K562 (cell line): ENCODE measurements around the gene ASCL3. TPM values are rescaled to one million over a fixed set of nuclear protein-coding genes. Genes with fewer than 3 reads are reported as not detected.

Experiments
- FUS ChIP-seq: fragments of 200-400 bp; formaldehyde crosslinking; optimal IDR thresholded peaks from 2 replicates; pipeline ENCODE3; 2017; ENCODE audit warnings: low read depth, low read length
- STAG1 ChIP-seq: sonication (generic); formaldehyde crosslinking; IDR thresholded peaks from 2 replicates; pipeline ENCODE4 v1.5.0; 2020; ENCODE audit warnings: missing genetic modification reagents, borderline replicate concordance
- ZNF79 ChIP-seq: fragments of 250-450 bp; sonication (Bioruptor Pico); IDR thresholded peaks from 2 replicates; pipeline ENCODE4 v1.4.0; 2020; ENCODE audit warnings: low read depth, mild to moderate bottlenecking, moderate library complexity
- polyA plus RNA-seq, 8 experiments: library from polyadenylated mRNA; depleted of rRNA in 4 of 8; stranded (reverse) in 5 of 8; unstranded in 3 of 8; fragments of >200 nt; fragmentation: Nextera tagmentation in 2 of 8; fragmentation: Illumina TruSeq in 1 of 8; extraction: Ambion mirVana in 2 of 8; extraction: Trizol in 1 of 8; gene quantifications; 2 replicates each; pipeline versions ENCODE4 v1.2.1 to v1.2.3, GENCODE V29; 2011 to 2014; ENCODE audit warnings: inconsistent platforms in 1 of 8, missing spikeins in 1 of 8
- total RNA-seq, 7 experiments: library from RNA; depleted of rRNA in 6 of 7; stranded (reverse); fragments of >200 nt in 6 of 7; fragmentation: Illumina TruSeq in 2 of 7; extraction: Trizol in 2 of 7; gene quantifications; 2 replicates each; pipeline versions ENCODE4 v1.2.1 to v1.2.3, GENCODE V29; 2011 to 2021; ENCODE audit warnings: low replicate concordance in 1 of 7
- TF ChIP-seq, protein P1 (sequence below): fragments of 450-650 bp; IDR thresholded peaks from 2 replicates; pipeline ENCODE4 v1.6.1; 2016; ENCODE audit warnings: low read depth
- TF ChIP-seq, protein P2 (sequence below): fragments of 450-650 bp; formaldehyde crosslinking; IDR thresholded peaks from 2 replicates; pipeline ENCODE4 v1.4.0; 2022; ENCODE audit warnings: mild to moderate bottlenecking, moderate library complexity
- TF ChIP-seq, protein P3 (sequence below): fragments of 450-650 bp; IDR thresholded peaks from 2 replicates; pipeline ENCODE4 v1.6.1; 2016; ENCODE audit warnings: mild to moderate bottlenecking, moderate library complexity

The ASCL3 gene
- total and polyA plus RNA-seq, 9 of the 15 experiments (the other 6 are each of a cell fraction or from before 2014, with no cell fraction given) = not detected

DNA sequence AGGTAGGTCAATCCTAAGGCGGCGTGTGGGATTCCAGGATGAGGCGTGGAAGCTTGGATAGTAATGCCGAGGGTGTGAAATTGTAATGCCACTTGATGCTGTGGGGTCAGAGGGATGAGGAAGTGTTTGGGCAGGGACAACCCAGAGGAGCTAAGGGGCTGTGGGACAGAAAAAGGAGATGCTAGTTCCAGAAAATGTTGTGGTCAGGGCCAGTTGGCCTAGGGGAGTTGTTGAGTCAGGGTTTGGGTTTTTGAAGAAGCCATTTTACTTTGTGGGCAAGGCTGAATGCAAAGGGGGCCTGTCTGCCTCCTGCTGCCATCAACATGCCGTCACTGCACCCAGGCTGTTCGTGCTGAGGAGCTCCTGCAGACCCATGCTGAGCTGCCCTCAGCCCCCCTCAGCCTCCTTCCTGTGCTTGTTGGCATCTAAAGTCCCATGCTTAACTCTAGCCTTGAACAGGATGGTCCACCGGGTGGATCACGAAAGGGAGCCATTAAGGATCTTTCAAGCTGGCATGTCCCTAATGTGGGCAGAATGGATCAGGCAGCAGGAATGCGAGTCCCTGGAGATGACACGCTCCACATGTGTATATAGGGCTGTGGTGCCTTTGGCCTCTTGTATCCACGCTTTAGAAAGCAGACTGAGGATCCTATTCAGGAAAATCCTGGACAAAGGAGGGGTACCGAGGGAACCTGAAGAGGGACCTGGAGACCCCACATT is 12.2 kb downstream of the ASCL3 start (continued):
- TF ChIP-seq, protein P1, sequence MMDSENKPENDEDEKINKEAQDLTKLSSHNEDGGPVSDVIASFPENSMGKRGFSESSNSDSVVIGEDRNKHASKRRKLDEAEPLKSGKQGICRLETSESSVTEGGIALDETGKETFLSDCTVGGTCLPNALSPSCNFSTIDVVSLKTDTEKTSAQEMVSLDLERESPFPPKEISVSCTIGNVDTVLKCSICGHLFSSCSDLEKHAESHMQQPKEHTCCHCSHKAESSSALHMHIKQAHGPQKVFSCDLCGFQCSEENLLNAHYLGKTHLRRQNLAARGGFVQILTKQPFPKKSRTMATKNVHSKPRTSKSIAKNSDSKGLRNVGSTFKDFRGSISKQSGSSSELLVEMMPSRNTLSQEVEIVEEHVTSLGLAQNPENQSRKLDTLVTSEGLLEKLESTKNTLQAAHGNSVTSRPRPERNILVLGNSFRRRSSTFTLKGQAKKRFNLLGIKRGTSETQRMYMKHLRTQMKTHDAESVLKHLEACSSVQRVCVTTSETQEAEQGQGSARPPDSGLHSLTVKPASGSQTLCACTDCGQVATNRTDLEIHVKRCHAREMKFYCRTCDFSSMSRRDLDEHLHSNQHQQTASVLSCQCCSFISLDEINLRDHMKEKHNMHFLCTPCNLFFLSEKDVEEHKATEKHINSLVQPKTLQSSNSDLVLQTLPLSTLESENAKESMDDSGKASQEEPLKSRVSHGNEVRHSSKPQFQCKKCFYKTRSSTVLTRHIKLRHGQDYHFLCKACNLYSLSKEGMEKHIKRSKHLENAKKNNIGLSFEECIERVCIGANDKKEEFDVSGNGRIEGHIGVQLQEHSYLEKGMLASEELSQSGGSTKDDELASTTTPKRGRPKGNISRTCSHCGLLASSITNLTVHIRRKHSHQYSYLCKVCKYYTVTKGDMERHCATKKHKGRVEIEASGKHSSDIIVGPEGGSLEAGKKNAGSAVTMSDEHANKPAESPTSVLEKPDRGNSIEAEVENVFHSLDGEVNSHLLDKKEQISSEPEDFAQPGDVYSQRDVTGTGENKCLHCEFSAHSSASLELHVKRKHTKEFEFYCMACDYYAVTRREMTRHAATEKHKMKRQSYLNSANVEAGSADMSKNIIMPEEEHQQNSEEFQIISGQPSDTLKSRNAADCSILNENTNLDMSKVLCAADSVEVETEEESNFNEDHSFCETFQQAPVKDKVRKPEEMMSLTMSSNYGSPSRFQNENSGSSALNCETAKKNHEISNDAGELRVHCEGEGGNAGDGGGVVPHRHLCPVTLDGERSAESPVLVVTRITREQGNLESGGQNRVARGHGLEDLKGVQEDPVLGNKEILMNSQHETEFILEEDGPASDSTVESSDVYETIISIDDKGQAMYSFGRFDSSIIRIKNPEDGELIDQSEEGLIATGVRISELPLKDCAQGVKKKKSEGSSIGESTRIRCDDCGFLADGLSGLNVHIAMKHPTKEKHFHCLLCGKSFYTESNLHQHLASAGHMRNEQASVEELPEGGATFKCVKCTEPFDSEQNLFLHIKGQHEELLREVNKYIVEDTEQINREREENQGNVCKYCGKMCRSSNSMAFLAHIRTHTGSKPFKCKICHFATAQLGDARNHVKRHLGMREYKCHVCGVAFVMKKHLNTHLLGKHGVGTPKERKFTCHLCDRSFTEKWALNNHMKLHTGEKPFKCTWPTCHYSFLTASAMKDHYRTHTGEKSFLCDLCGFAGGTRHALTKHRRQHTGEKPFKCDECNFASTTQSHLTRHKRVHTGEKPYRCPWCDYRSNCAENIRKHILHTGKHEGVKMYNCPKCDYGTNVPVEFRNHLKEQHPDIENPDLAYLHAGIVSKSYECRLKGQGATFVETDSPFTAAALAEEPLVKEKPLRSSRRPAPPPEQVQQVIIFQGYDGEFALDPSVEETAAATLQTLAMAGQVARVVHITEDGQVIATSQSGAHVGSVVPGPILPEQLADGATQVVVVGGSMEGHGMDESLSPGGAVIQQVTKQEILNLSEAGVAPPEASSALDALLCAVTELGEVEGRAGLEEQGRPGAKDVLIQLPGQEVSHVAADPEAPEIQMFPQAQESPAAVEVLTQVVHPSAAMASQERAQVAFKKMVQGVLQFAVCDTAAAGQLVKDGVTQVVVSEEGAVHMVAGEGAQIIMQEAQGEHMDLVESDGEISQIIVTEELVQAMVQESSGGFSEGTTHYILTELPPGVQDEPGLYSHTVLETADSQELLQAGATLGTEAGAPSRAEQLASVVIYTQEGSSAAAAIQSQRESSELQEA = no peak
- TF ChIP-seq FUS (no peak), ZNF79 (CRISPR knock-in tag) (no peak), STAG1 (CRISPR knock-in tag) (no peak)
- TF ChIP-seq, protein P2, sequence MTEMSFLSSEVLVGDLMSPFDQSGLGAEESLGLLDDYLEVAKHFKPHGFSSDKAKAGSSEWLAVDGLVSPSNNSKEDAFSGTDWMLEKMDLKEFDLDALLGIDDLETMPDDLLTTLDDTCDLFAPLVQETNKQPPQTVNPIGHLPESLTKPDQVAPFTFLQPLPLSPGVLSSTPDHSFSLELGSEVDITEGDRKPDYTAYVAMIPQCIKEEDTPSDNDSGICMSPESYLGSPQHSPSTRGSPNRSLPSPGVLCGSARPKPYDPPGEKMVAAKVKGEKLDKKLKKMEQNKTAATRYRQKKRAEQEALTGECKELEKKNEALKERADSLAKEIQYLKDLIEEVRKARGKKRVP (CRISPR knock-in tag) = no peak
- TF ChIP-seq, protein P3, sequence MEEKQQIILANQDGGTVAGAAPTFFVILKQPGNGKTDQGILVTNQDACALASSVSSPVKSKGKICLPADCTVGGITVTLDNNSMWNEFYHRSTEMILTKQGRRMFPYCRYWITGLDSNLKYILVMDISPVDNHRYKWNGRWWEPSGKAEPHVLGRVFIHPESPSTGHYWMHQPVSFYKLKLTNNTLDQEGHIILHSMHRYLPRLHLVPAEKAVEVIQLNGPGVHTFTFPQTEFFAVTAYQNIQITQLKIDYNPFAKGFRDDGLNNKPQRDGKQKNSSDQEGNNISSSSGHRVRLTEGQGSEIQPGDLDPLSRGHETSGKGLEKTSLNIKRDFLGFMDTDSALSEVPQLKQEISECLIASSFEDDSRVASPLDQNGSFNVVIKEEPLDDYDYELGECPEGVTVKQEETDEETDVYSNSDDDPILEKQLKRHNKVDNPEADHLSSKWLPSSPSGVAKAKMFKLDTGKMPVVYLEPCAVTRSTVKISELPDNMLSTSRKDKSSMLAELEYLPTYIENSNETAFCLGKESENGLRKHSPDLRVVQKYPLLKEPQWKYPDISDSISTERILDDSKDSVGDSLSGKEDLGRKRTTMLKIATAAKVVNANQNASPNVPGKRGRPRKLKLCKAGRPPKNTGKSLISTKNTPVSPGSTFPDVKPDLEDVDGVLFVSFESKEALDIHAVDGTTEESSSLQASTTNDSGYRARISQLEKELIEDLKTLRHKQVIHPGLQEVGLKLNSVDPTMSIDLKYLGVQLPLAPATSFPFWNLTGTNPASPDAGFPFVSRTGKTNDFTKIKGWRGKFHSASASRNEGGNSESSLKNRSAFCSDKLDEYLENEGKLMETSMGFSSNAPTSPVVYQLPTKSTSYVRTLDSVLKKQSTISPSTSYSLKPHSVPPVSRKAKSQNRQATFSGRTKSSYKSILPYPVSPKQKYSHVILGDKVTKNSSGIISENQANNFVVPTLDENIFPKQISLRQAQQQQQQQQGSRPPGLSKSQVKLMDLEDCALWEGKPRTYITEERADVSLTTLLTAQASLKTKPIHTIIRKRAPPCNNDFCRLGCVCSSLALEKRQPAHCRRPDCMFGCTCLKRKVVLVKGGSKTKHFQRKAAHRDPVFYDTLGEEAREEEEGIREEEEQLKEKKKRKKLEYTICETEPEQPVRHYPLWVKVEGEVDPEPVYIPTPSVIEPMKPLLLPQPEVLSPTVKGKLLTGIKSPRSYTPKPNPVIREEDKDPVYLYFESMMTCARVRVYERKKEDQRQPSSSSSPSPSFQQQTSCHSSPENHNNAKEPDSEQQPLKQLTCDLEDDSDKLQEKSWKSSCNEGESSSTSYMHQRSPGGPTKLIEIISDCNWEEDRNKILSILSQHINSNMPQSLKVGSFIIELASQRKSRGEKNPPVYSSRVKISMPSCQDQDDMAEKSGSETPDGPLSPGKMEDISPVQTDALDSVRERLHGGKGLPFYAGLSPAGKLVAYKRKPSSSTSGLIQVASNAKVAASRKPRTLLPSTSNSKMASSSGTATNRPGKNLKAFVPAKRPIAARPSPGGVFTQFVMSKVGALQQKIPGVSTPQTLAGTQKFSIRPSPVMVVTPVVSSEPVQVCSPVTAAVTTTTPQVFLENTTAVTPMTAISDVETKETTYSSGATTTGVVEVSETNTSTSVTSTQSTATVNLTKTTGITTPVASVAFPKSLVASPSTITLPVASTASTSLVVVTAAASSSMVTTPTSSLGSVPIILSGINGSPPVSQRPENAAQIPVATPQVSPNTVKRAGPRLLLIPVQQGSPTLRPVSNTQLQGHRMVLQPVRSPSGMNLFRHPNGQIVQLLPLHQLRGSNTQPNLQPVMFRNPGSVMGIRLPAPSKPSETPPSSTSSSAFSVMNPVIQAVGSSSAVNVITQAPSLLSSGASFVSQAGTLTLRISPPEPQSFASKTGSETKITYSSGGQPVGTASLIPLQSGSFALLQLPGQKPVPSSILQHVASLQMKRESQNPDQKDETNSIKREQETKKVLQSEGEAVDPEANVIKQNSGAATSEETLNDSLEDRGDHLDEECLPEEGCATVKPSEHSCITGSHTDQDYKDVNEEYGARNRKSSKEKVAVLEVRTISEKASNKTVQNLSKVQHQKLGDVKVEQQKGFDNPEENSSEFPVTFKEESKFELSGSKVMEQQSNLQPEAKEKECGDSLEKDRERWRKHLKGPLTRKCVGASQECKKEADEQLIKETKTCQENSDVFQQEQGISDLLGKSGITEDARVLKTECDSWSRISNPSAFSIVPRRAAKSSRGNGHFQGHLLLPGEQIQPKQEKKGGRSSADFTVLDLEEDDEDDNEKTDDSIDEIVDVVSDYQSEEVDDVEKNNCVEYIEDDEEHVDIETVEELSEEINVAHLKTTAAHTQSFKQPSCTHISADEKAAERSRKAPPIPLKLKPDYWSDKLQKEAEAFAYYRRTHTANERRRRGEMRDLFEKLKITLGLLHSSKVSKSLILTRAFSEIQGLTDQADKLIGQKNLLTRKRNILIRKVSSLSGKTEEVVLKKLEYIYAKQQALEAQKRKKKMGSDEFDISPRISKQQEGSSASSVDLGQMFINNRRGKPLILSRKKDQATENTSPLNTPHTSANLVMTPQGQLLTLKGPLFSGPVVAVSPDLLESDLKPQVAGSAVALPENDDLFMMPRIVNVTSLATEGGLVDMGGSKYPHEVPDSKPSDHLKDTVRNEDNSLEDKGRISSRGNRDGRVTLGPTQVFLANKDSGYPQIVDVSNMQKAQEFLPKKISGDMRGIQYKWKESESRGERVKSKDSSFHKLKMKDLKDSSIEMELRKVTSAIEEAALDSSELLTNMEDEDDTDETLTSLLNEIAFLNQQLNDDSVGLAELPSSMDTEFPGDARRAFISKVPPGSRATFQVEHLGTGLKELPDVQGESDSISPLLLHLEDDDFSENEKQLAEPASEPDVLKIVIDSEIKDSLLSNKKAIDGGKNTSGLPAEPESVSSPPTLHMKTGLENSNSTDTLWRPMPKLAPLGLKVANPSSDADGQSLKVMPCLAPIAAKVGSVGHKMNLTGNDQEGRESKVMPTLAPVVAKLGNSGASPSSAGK = no peak
